ENCODE data around the gene HES4. TPM values are rescaled to one million over a fixed set of nuclear protein-coding genes. Genes with fewer than 3 reads are reported as not detected.
"Not testable (repeated sequence)": the region's sequence is repeated elsewhere in the genome, so short reads cannot be mapped to it uniquely, and the experiment has no call there.

The HES4 gene
- total RNA-seq, 1 experiment from 2014 or later, result 233 TPM

GRCh38 chr1:1033009-1033587 lies 33.2 kb upstream of the HES4 start:
- peaks cover 71% of the 10 kb centered on the region for H3K79me2 ChIP-seq (ENCODE audit: low read length)
- H3K9ac ChIP-seq (ENCODE audit: low read length), result no peak overlapping the region
- no peaks in the 10 kb centered on the region for H3K4me1 ChIP-seq (ENCODE audit: insufficient read depth, low read length)
- ChIA-PET CTCF (no interaction called here), POLR2A (ENCODE audit: unreplicated experiment) (no interaction called here)
- no peaks in the 10 kb centered on the region for H3F3A ChIP-seq (ENCODE audit: low read length, unreplicated experiment)
- BruUV-seq (replicated peaks), result no TSS peak
- H3K4me3 ChIP-seq (ENCODE audit: low read length), result no peak overlapping the region
- no peaks in the 10 kb centered on the region for H3K9me3 ChIP-seq (ENCODE audit: low read length)
- ATAC-seq, result 0 out of 2 replicates have a peak, but pooled peaks have one; percentile 4
- no peaks in the 10 kb centered on the region for H3K27me3 ChIP-seq (ENCODE audit: low read length)
- H3K27ac ChIP-seq (ENCODE audit: low read length), result no peak overlapping the region
- no peaks in the 10 kb centered on the region for H3K9me2 ChIP-seq (replicated peaks; ENCODE audit: low read length)
- H3K4me2 ChIP-seq (ENCODE audit: low read length), result no peak overlapping the region
- intact Hi-C loops (cut with micrococcal nuclease), result no loop called here
- peaks cover 50% of the 10 kb centered on the region for H4K20me1 ChIP-seq (ENCODE audit: low read length)
- DNase-seq, result no peak
- H2AFZ ChIP-seq (ENCODE audit: low read length), result no peak overlapping the region
- H3K36me3 ChIP-seq (ENCODE audit: low read depth, low read length), result peaks cover 50% of the 10 kb centered on the region
- TF ChIP-seq EZH2 (IDR thresholded peaks at IDR 0.05; ENCODE audit: low read length, unreplicated experiment) (no peak), CTCF (conservative IDR thresholded peaks at IDR 0.05; ENCODE audit: low read depth, low read length) (peak; percentile 40; the same call in 1 of the 2 replicates)

GRCh38 chr1:1032424-1032823 lies 32.5 kb upstream of the HES4 start:
- no peaks in the 10 kb centered on the region for H3F3A ChIP-seq (ENCODE audit: low read length, unreplicated experiment)
- BruUV-seq (replicated peaks), result no TSS peak
- no peak overlapping the region for H3K4me3 ChIP-seq (ENCODE audit: low read length)
- H3K9me3 ChIP-seq (ENCODE audit: low read length), result no peaks in the 10 kb centered on the region
- ChIA-PET POLR2A (ENCODE audit: unreplicated experiment) (no interaction called here), CTCF (no interaction called here)
- H3K9me2 ChIP-seq (replicated peaks; ENCODE audit: low read length), result no peaks in the 10 kb centered on the region
- ATAC-seq (peak; percentile 26; the same call in 1 of the 2 replicates), DNase-seq (no peak)
- no peak overlapping the region for H3K4me2 ChIP-seq (ENCODE audit: low read length)
- peaks cover 56% of the 10 kb centered on the region for H3K36me3 ChIP-seq (ENCODE audit: low read depth, low read length)
- TF ChIP-seq CTCF (conservative IDR thresholded peaks at IDR 0.05; ENCODE audit: low read depth, low read length), result no peak
- TF ChIP-seq EZH2 (IDR thresholded peaks at IDR 0.05; ENCODE audit: low read length, unreplicated experiment), result no peak
- TF ChIP-seq EZH2phosphoT487 (IDR thresholded peaks at IDR 0.05; ENCODE audit: borderline replicate concordance, low read length), result no peak
- no peak overlapping the region for H2AFZ ChIP-seq (ENCODE audit: low read length)
- H3K27ac ChIP-seq (ENCODE audit: low read length), result no peak overlapping the region
- H4K20me1 ChIP-seq (ENCODE audit: low read length), result peaks cover 52% of the 10 kb centered on the region
- peaks cover 71% of the 10 kb centered on the region for H3K79me2 ChIP-seq (ENCODE audit: low read length)
- intact Hi-C loops (cut with micrococcal nuclease), result no loop called here
- H3K9ac ChIP-seq (ENCODE audit: low read length), result no peak overlapping the region
- no peaks in the 10 kb centered on the region for H3K27me3 ChIP-seq (ENCODE audit: low read length)
- no peaks in the 10 kb centered on the region for H3K4me1 ChIP-seq (ENCODE audit: insufficient read depth, low read length)

- Histone ChIP-seq H3K9ac (ENCODE audit: low read length) (no peak overlapping the region), H3K9me2 (replicated peaks; ENCODE audit: low read length) (no peaks in the 10 kb centered on the region), H3K36me3 (ENCODE audit: low read depth, low read length) (peaks cover 56% of the 10 kb centered on the region), H3K79me2 (ENCODE audit: low read length) (peaks cover 75% of the 10 kb centered on the region), H4K20me1 (ENCODE audit: low read length) (peaks cover 53% of the 10 kb centered on the region), H3F3A (ENCODE audit: low read length, unreplicated experiment) (no peaks in the 10 kb centered on the region), H3K9me3 (ENCODE audit: low read length) (no peaks in the 10 kb centered on the region), H3K27me3 (ENCODE audit: low read length) (no peaks in the 10 kb centered on the region), H3K4me1 (ENCODE audit: insufficient read depth, low read length) (no peaks in the 10 kb centered on the region), H3K27ac (ENCODE audit: low read length) (no peak overlapping the region), H2AFZ (ENCODE audit: low read length) (no peak overlapping the region), H3K4me3 (ENCODE audit: low read length) (no peak overlapping the region), H3K4me2 (ENCODE audit: low read length) (no peak overlapping the region)
- DNase-seq (no peak), ATAC-seq (peak; percentile 15; the same call in 1 of the 2 replicates)
- POLR2A ChIA-PET (ENCODE audit: unreplicated experiment), result no interaction called here
- no peak for TF ChIP-seq CTCF (conservative IDR thresholded peaks at IDR 0.05; ENCODE audit: low read depth, low read length)
- no peak for TF ChIP-seq EZH2phosphoT487 (IDR thresholded peaks at IDR 0.05; ENCODE audit: borderline replicate concordance, low read length)
- no peak for TF ChIP-seq EZH2 (IDR thresholded peaks at IDR 0.05; ENCODE audit: low read length, unreplicated experiment)
- intact Hi-C loops (cut with micrococcal nuclease), result no loop called here
- no TSS peak for BruUV-seq (replicated peaks)
- CTCF ChIA-PET, result no interaction called here
These were observed 31.9 kb upstream of the HES4 start for GRCh38 chr1:1031659-1032235.

- H3K9me2 ChIP-seq (replicated peaks; ENCODE audit: low read length); H3K27me3 ChIP-seq (ENCODE audit: low read length); DNase-seq; H3K27ac ChIP-seq (ENCODE audit: low read length); POLR2A ChIA-PET (ENCODE audit: unreplicated experiment); CTCF ChIA-PET; H2AFZ ChIP-seq (ENCODE audit: low read length); H3K9ac ChIP-seq (ENCODE audit: low read length); BruUV-seq (replicated peaks); ATAC-seq; intact Hi-C loops (cut with micrococcal nuclease); H3K4me1 ChIP-seq (ENCODE audit: insufficient read depth, low read length); H3K4me2 ChIP-seq (ENCODE audit: low read length); H3K9me3 ChIP-seq (ENCODE audit: low read length); H3F3A ChIP-seq (ENCODE audit: low read length, unreplicated experiment); H3K4me3 ChIP-seq (ENCODE audit: low read length): not testable (repeated sequence)
- Histone ChIP-seq H3K36me3 (ENCODE audit: low read depth, low read length) (peaks cover 57% of the 10 kb centered on the region), H4K20me1 (ENCODE audit: low read length) (peaks cover 55% of the 10 kb centered on the region), H3K79me2 (ENCODE audit: low read length) (peaks cover 75% of the 10 kb centered on the region)
These were observed 31.2 kb upstream of the HES4 start for GRCh38 chr1:1030867-1031658.
